HepG2 (cell line): ENCODE data around the gene C5orf15. TPM values are rescaled to one million over a fixed set of nuclear protein-coding genes. Genes with fewer than 3 reads are reported as not detected.
A peak's percentile ranks its signal among the peaks of the same experiment; 100 is the strongest.

Experiments used
- ATAC-seq: fragments of 200-7000 bp; cut with Tn5 transposase; 3 replicates; pipeline ENCODE4 v1.9.1; 2020; ENCODE audit warnings: mild to moderate bottlenecking, moderate library complexity
- BruUV-seq: library from RNA; stranded (reverse); fragments of 400-500 nt; replicated peaks from 2 replicates; lab custom pipeline; 2021; lab: Mats Ljungman, UMichigan
- CTCF ChIA-PET: fragments of 300-600 bp; formaldehyde crosslinking; extraction: SDS; loops from one replicate; lab custom pipeline; 2021; ENCODE audit warnings: low total read pairs, inconsistent platforms, low intra/inter-chr PET ratio; lab: Yijun Ruan, JAX
- POLR2A ChIA-PET: fragments of 350-600 bp; sonication (Branson Sonifier 250); formaldehyde crosslinking; loops from one replicate; lab custom pipeline; 2020; ENCODE audit warnings: antibody characterized with exemption, inconsistent platforms; lab: Yijun Ruan, JAX
- DNase-seq: peaks from one replicate; pipeline ENCODE4 v3.0.0-alpha.2; 2015; ENCODE audit warnings: low spot score
- FAIRE-seq: peaks from 3 replicates; lab custom pipeline; 2011; peaks lifted over from hg19 to GRCh38; lab: Jason Lieb, UNC
- H2AFZ ChIP-seq: one replicate; pipeline ENCODE4 v1.6.1; 2011; ENCODE audit warnings: low read length, inconsistent platforms
- H3K27ac ChIP-seq: fragments of 300-600 bp; 3 replicates; pipeline ENCODE4 v1.8.0; 2011; ENCODE audit warnings: mixed run types, mild to moderate bottlenecking, mixed read lengths, low read length, inconsistent platforms; ENCODE audit not compliant: insufficient read depth; ENCODE audit errors: extremely low read length
- H3K27me3 ChIP-seq, 2 experiments: fragments of 200-600 bp in 1 of 2; 2 replicates in 1 of 2; 3 replicates in 1 of 2; pipeline versions ENCODE4 v1.6.0 to v1.8.0; 2011; ENCODE audit warnings: low read length in 2 of 2, mild to moderate bottlenecking in 2 of 2, moderate library complexity in 2 of 2, inconsistent platforms in 1 of 2; ENCODE audit not compliant: insufficient read depth in 2 of 2, control insufficient read depth in 1 of 2
- H3K36me3 ChIP-seq, 2 experiments: fragments of 200-600 bp in 1 of 2; replicated peaks in 1 of 2; 2 replicates in 1 of 2; 3 replicates in 1 of 2; pipeline versions ENCODE4 v1.5.1 to v1.8.0; 2011; ENCODE audit warnings: low read length in 2 of 2, inconsistent platforms in 1 of 2; ENCODE audit not compliant: insufficient read depth in 2 of 2, control insufficient read depth in 1 of 2
- H3K4me1 ChIP-seq: 2 replicates; pipeline ENCODE4 v1.5.1; 2012; ENCODE audit warnings: low read length, inconsistent platforms; ENCODE audit not compliant: insufficient read depth
- H3K4me2 ChIP-seq: 2 replicates; pipeline ENCODE4 v1.6.0; 2011; ENCODE audit warnings: low read depth, low read length, inconsistent platforms
- H3K4me3 ChIP-seq, 3 experiments: fragments of 200-600 bp in 1 of 3; sonication (generic), shearing (Covaris generic) in 1 of 3; replicated peaks in 1 of 3; 2 replicates each; pipeline ENCODE4 v1.5.1; 2011 to 2016; ENCODE audit warnings: low read length in 3 of 3, inconsistent platforms in 2 of 3, low read depth in 2 of 3, mild to moderate bottlenecking in 2 of 3, control low read depth in 1 of 3, mixed read lengths in 1 of 3; ENCODE audit not compliant: insufficient read depth in 1 of 3
- H3K79me2 ChIP-seq: one replicate; pipeline ENCODE4 v1.6.1; 2011; ENCODE audit warnings: low read length, inconsistent platforms; ENCODE audit not compliant: insufficient read depth
- H3K9ac ChIP-seq: 2 replicates; pipeline ENCODE4 v1.6.0; 2011; ENCODE audit warnings: mild to moderate bottlenecking, low read depth, low read length, inconsistent platforms; ENCODE audit not compliant: insufficient read depth
- H3K9me3 ChIP-seq: 2 replicates; pipeline ENCODE4 v1.5.1; 2012; ENCODE audit warnings: mild to moderate bottlenecking, low read length
- H4K20me1 ChIP-seq: 2 replicates; pipeline ENCODE4 v1.6.0; 2011; ENCODE audit warnings: inconsistent platforms, mild to moderate bottlenecking, low read length, moderate library complexity; ENCODE audit not compliant: insufficient read depth
- ARNTL ChIP-seq: sonication (generic); formaldehyde crosslinking; IDR thresholded peaks from 2 replicates; pipeline ENCODE4 v1.4.0; 2020; ENCODE audit warnings: mild to moderate bottlenecking, missing genetic modification reagents
- FIP1L1 ChIP-seq: fragments of 200-400 bp; formaldehyde crosslinking; IDR thresholded peaks from 2 replicates; pipeline ENCODE4 v1.6.1; 2018; ENCODE audit warnings: low read depth, mild to moderate bottlenecking, low read length, moderate library complexity, borderline replicate concordance; ENCODE audit not compliant: insufficient read depth
- NCOA1 ChIP-seq: sonication (generic); formaldehyde crosslinking; IDR thresholded peaks from 2 replicates; pipeline ENCODE4 v1.9.0; 2021; ENCODE audit warnings: missing genetic modification reagents
- POLR2G ChIP-seq: fragments of 200-400 bp; formaldehyde crosslinking; IDR thresholded peaks from 2 replicates; pipeline ENCODE4 v1.6.1; 2018; ENCODE audit warnings: mild to moderate bottlenecking, low read depth, low read length, moderate library complexity
- RBM22 ChIP-seq: fragments of 200-400 bp; formaldehyde crosslinking; optimal IDR thresholded peaks from 2 replicates; pipeline ENCODE3; 2017; ENCODE audit warnings: mild to moderate bottlenecking, low read length, moderate library complexity
- SYNCRIP ChIP-seq: fragments of 200-400 bp; formaldehyde crosslinking; IDR thresholded peaks from 2 replicates; pipeline ENCODE4 v1.6.1; 2018; ENCODE audit warnings: mild to moderate bottlenecking, low read depth, low read length; ENCODE audit not compliant: insufficient read depth
- ZKSCAN1 ChIP-seq: fragments of 150-350 bp; IDR thresholded peaks from 2 replicates; pipeline ENCODE4 v1.6.1; 2014; ENCODE audit warnings: low read length
- ZNF496 ChIP-seq: sonication (generic); formaldehyde crosslinking; IDR thresholded peaks from 2 replicates; pipeline ENCODE4 v1.8.1; 2023; ENCODE audit warnings: mild to moderate bottlenecking, moderate library complexity, missing genetic modification reagents; ENCODE audit not compliant: insufficient replicate concordance
- ZNF883 ChIP-seq: sonication (generic); formaldehyde crosslinking; IDR thresholded peaks from 2 replicates; pipeline ENCODE4 v1.5.1; 2020; ENCODE audit warnings: mild to moderate bottlenecking, missing genetic modification reagents; ENCODE audit errors: not compliant biosample characterization
- ZSCAN9 ChIP-seq: IDR thresholded peaks from 2 replicates; pipeline ENCODE4 v1.6.1; 2016; ENCODE audit warnings: borderline replicate concordance
- WGBS: methylation state at CpG from one replicate; pipeline ENCODE4 v1.1.6; 2017; ENCODE audit warnings: low lambda C conversion rate; 5-methylcytosine and 5-hydroxymethylcytosine counted together
- in situ Hi-C: cut with HindIII; loops from 2 replicates; pipeline ENCODE4 v1.10.0; 2017; ENCODE audit warnings: low pct_unique_long_range_greater_than_20kb; ENCODE audit not compliant: extremely low pct_ligation_motif_present
- intact Hi-C: fragments of 100-400 bp; cut with micrococcal nuclease; formaldehyde crosslinking; loops from one replicate; pipeline ENCODE4 v1.10.0; 2022; ENCODE audit not compliant: unreplicated experiment
- polyA plus RNA-seq, 8 experiments: library from polyadenylated mRNA; depleted of rRNA in 3 of 8; stranded (reverse) in 7 of 8; unstranded in 1 of 8; fragments of >200 nt; fragmentation: Illumina TruSeq in 4 of 8; extraction: Trizol in 4 of 8; gene quantifications; 2 replicates each; pipeline versions ENCODE4 v1.2.1 to v1.2.3, GENCODE V29; 2011 to 2016; ENCODE audit warnings: low read depth in 4 of 8, missing spikeins in 1 of 8, mixed read lengths in 1 of 8; ENCODE audit not compliant: insufficient read depth in 1 of 8
- total RNA-seq, 5 experiments: library from RNA; depleted of rRNA; stranded (reverse); fragments of >200 nt; fragmentation: Illumina TruSeq; extraction: Trizol; gene quantifications; 2 replicates each; pipeline ENCODE4 v1.2.3, GENCODE V29; 2016; ENCODE audit warnings: low read depth in 1 of 5

C5orf15 gene
- total and polyA plus RNA-seq, 2 of the 13 experiments (the other 11 are each of a cell fraction or from before 2014, with no cell fraction given): 58.5 to 82.7 TPM

DNA sequence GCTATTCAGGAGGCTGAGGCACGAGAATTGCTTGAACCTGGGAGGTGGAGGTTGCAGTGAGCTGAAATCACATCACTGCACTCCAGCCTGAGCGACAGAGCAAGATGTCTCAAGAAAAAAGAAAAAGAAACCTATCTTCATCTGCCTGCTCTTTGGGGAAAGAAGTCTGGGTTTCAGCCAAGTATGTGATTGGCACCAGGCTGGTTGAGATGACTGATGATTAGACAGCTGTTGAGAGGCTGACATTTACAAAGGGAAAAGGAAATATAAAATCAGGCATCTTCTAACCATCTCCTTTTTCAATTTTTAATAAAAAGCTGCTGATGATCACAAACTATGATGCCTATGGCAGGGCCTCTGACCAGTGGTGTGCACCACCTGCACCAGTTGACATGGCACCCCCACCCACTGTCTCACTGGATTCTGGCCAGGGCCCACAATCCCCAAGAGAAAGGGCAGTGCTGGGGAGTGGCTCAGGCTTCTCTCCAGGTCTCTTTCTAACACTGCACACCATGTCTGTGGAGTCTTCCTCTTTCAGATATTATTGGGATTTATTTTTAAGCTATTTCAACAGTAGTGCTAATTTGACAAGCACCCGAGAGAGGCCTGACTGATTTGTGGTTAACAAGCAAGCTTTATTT is 17.2 kb upstream of the C5orf15 start:
- CTCF ChIA-PET: no interaction called here
- intact Hi-C loops: no loop called here

DNA sequence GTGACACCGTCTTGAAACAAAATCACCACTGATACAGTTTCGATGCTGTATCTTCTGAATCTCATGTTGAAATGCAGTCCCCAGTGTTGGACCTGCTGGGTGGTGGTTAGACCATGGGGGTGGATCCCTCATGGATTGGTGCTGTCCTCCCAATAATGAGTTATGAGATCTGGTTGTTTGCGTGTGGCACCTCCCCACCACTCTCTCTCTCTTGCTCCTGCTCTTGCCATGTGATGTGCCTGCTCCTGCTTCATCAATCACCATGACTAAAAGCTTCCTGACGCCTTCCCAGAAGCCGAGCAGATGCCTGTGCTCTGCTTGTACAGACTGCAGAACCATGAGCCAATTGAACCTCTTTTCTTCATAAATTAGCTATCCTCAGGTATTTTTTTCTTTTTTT is 15.2 kb upstream of the C5orf15 start:
- FAIRE-seq (no peak), ATAC-seq (no peak; the same call in 2 of the 3 replicates), DNase-seq (no peak)
- H3K27ac ChIP-seq: no peak overlapping the region
- no peak overlapping the region for H3K4me2 ChIP-seq
- H3K27me3 ChIP-seq: no peaks in the 10 kb centered on the region
- no peak overlapping the region for H3K9ac ChIP-seq
- H4K20me1 ChIP-seq: peaks cover 6% of the 10 kb centered on the region; the same call in 1 of the 2 replicates
- H2AFZ ChIP-seq: no peak overlapping the region
- no TSS peak for BruUV-seq
- WGBS: 94% methylated on average over 5 of the region's 5 CpGs
- peaks cover 35% of the 10 kb centered on the region for H3K79me2 ChIP-seq
- in situ Hi-C loops: no loop called here
- POLR2A ChIA-PET: no interaction called here
- CTCF ChIA-PET: no interaction called here
- no peak overlapping the region for H3K4me3 ChIP-seq
- H3K36me3 ChIP-seq: peaks cover 26 to 70% of the 10 kb centered on the region in 2 experiments
- peak; percentile 85 for TF ChIP-seq RBM22
- TF ChIP-seq ZSCAN9 (CRISPR knock-in tag): no peak
- intact Hi-C loops: no loop called here
- H3K9me3 ChIP-seq: no peaks in the 10 kb centered on the region
- peaks cover 11% of the 10 kb centered on the region for H3K4me1 ChIP-seq

More for the DNA sequence above, 17.2 kb upstream of the C5orf15 start:
- peaks cover 13% of the 10 kb centered on the region for H4K20me1 ChIP-seq
- POLR2A ChIA-PET: interaction anchor here (1.3 kb wide), 1 partner anchor 16 kb away, joined by 3 read pairs; no protein-coding TSS in a partner anchor
- H3K4me1 ChIP-seq: no peaks in the 10 kb centered on the region
- TF ChIP-seq ZNF883 (no peak), NCOA1 (CRISPR knock-in tag) (no peak), POLR2G (no peak), ZNF496 (CRISPR knock-in tag) (no peak), ZKSCAN1 (no peak), RBM22 (peak; percentile 89), FIP1L1 (no peak), ARNTL (CRISPR knock-in tag) (no peak), SYNCRIP (no peak)
- H3K9ac ChIP-seq: no peak overlapping the region
- no peak overlapping the region for H2AFZ ChIP-seq
- no peak for DNase-seq
- no peak for FAIRE-seq
- no peaks in the 10 kb centered on the region for H3K9me3 ChIP-seq
- H3K27me3 ChIP-seq: no peaks in the 10 kb centered on the region
- no peak overlapping the region for H3K4me3 ChIP-seq
- in situ Hi-C loops: no loop called here
- no peak overlapping the region for H3K4me2 ChIP-seq
- H3K27ac ChIP-seq: no peak overlapping the region
- H3K36me3 ChIP-seq: peaks cover 34 to 79% of the 10 kb centered on the region in 2 experiments
- H3K79me2 ChIP-seq: peaks cover 44% of the 10 kb centered on the region
- no peak for ATAC-seq
- TSS peak; percentile 21 for BruUV-seq
- 96% methylated on average over 3 of the region's 3 CpGs for WGBS
